HUES64 (cell line): ENCODE measurements around the gene LY9.

ENCODE experiments used
- H3K27ac ChIP-seq: 2 replicates; pipeline ENCODE4 v1.7.0; 2013; ENCODE audit warnings: low read depth, low read length, inconsistent platforms
- H3K27me3 ChIP-seq: 2 replicates; pipeline ENCODE4 v1.6.1; 2013; ENCODE audit warnings: mild to moderate bottlenecking, low read length; ENCODE audit not compliant: insufficient read depth
- H3K36me3 ChIP-seq: 2 replicates; pipeline ENCODE4 v1.6.1; 2013; ENCODE audit warnings: mild to moderate bottlenecking, low read length; ENCODE audit not compliant: insufficient read depth
- H3K4me1 ChIP-seq: 2 replicates; pipeline ENCODE4 v1.6.1; 2013; ENCODE audit warnings: mild to moderate bottlenecking, low read length, moderate library complexity; ENCODE audit not compliant: insufficient read depth
- H3K4me3 ChIP-seq: 2 replicates; pipeline ENCODE4 v1.5.1; 2013; ENCODE audit warnings: mild to moderate bottlenecking, low read length, moderate library complexity
- H3K9ac ChIP-seq: 2 replicates; pipeline ENCODE4 v1.6.1; 2013; ENCODE audit warnings: mild to moderate bottlenecking, low read depth, low read length
- H3K9me3 ChIP-seq: 2 replicates; pipeline ENCODE4 v1.6.1; 2013; ENCODE audit warnings: low read depth, low read length; ENCODE audit not compliant: insufficient read depth
- WGBS: fragments of 150-250, 120-280 bp; methylation state at CpG from one replicate; pipeline ENCODE4 v1.1.7; 2013; ENCODE audit warnings: missing lambda C conversion rate; 5-methylcytosine and 5-hydroxymethylcytosine counted together

Gene LY9

DNA sequence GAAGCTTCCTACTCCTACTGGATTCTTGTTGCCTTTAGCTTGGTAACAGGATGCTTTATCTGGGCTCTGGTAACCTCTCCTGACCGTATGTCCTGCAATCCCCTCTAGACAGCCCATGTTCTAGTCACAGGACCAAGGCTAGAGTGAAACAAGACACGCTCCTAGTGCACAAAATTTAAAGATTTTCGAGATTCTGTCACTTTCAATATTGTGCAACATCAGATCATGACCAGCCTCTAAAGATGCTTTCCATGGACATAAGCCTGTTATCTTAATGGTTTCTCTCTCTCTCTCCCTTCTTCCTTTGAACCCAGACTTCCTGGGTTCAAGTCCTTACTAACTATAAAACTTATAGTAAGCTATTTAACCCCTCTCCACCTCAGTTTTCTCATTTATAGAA lies 1.6 kb upstream of the LY9 start:
- 63% methylated on average over 3 of the region's 3 CpGs for WGBS
- no peaks in the 10 kb centered on the region for H3K27me3 ChIP-seq
- no peak overlapping the region for H3K27ac ChIP-seq
- H3K4me3 ChIP-seq = no peak overlapping the region
- H3K9me3 ChIP-seq = no peaks in the 10 kb centered on the region
- no peaks in the 10 kb centered on the region for H3K4me1 ChIP-seq
- H3K9ac ChIP-seq = no peak overlapping the region
- H3K36me3 ChIP-seq = no peaks in the 10 kb centered on the region

- no peaks in the 10 kb centered on the region for H3K9me3 ChIP-seq
- WGBS = 59% methylated on average over 3 of the region's 3 CpGs
- no peak overlapping the region for H3K9ac ChIP-seq
- no peak overlapping the region for H3K27ac ChIP-seq
- H3K36me3 ChIP-seq = no peaks in the 10 kb centered on the region
- no peak overlapping the region for H3K4me3 ChIP-seq
- no peaks in the 10 kb centered on the region for H3K4me1 ChIP-seq
- no peaks in the 10 kb centered on the region for H3K27me3 ChIP-seq
These were observed 1.3 kb downstream of the LY9 start for GRCh38 chr1:160797271-160797709.

DNA sequence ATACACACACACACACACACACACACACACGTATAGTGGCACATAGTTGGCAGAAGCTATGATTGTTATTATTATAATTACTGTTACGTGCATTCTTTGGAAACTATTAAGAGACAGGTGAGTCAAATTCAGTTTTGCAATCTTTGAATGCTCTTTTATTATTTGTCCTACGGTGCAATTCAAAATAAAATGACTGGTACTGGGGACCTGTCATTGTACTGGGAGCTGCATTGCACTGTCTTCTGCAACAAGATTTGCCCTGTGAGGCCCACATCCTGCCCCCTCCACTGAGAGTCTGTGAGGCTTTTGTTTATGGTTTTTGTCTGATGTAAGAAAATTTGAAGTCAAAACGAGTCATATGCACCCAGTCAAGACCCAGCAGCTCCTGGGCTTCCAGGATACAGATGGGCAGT lies 1.9 kb downstream of the LY9 start:
- Histone ChIP-seq H3K27ac (no peak overlapping the region), H3K9me3 (no peaks in the 10 kb centered on the region), H3K36me3 (no peaks in the 10 kb centered on the region), H3K4me3 (no peak overlapping the region), H3K4me1 (no peaks in the 10 kb centered on the region), H3K27me3 (no peaks in the 10 kb centered on the region), H3K9ac (no peak overlapping the region)
- WGBS = 56% methylated on average over 3 of the region's 4 CpGs

DNA sequence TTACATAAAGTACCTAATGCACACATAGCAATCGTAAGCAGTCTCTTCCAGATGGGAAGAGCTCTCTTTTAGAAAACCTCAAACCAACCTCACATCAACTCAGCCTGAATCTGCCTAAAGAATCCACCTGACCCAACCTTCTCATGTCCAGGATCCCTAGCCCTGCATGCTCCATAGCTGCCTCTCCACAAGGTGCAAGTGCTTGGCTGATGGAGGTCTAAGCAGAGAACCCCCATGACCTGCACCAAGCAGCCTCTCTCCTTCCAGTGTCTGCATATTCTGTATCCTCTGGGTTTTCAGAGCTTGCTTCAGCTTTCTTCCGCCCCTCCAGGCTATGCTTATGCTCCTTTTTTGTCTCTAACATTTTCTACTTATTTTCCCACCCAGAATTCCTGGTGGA lies 2.5 kb downstream of the LY9 start:
- no peak overlapping the region for H3K27ac ChIP-seq
- WGBS = 93% methylated on average over 2 of the region's 2 CpGs
- H3K9ac ChIP-seq = no peak overlapping the region
- H3K9me3 ChIP-seq = no peaks in the 10 kb centered on the region
- H3K36me3 ChIP-seq = no peaks in the 10 kb centered on the region
- H3K4me1 ChIP-seq = no peaks in the 10 kb centered on the region
- H3K4me3 ChIP-seq = no peak overlapping the region
- H3K27me3 ChIP-seq = no peaks in the 10 kb centered on the region

DNA sequence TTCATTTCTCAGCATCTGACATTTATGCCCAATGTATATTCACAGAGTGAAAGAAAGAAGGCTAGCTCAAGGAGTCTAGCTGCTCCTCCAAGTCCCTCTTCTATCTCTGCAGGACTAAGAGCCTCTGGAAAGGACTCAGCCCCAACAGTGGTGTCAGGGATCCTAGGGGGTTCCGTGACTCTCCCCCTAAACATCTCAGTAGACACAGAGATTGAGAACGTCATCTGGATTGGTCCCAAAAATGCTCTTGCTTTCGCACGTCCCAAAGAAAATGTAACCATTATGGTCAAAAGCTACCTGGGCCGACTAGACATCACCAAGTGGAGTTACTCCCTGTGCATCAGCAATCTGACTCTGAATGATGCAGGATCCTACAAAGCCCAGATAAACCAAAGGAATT lies 3.7 kb downstream of the LY9 start:
- H3K9me3 ChIP-seq = no peaks in the 10 kb centered on the region
- H3K27ac ChIP-seq = no peak overlapping the region
- no peaks in the 10 kb centered on the region for H3K36me3 ChIP-seq
- no peaks in the 10 kb centered on the region for H3K4me1 ChIP-seq
- H3K27me3 ChIP-seq = no peaks in the 10 kb centered on the region
- H3K4me3 ChIP-seq = no peak overlapping the region
- no peak overlapping the region for H3K9ac ChIP-seq
- 95% methylated on average over 5 of the region's 5 CpGs for WGBS

GRCh38 chr1:160800142-160800541 lies 4.2 kb downstream of the LY9 start:
- H3K9ac ChIP-seq = no peak overlapping the region
- H3K4me1 ChIP-seq = no peaks in the 10 kb centered on the region
- no peak overlapping the region for H3K27ac ChIP-seq
- WGBS = 100% methylated on average over 1 of the region's 1 CpG
- H3K27me3 ChIP-seq = no peaks in the 10 kb centered on the region
- no peak overlapping the region for H3K4me3 ChIP-seq
- H3K36me3 ChIP-seq = no peaks in the 10 kb centered on the region
- H3K9me3 ChIP-seq = no peaks in the 10 kb centered on the region

- Histone ChIP-seq H3K9me3 (no peaks in the 10 kb centered on the region), H3K27ac (no peak overlapping the region), H3K4me1 (no peaks in the 10 kb centered on the region), H3K27me3 (no peaks in the 10 kb centered on the region), H3K4me3 (no peak overlapping the region), H3K9ac (no peak overlapping the region), H3K36me3 (no peaks in the 10 kb centered on the region)
- WGBS = 95% methylated on average over 2 of the region's 4 CpGs
These were observed 4.9 kb downstream of the LY9 start for GRCh38 chr1:160800645-160801408.

DNA sequence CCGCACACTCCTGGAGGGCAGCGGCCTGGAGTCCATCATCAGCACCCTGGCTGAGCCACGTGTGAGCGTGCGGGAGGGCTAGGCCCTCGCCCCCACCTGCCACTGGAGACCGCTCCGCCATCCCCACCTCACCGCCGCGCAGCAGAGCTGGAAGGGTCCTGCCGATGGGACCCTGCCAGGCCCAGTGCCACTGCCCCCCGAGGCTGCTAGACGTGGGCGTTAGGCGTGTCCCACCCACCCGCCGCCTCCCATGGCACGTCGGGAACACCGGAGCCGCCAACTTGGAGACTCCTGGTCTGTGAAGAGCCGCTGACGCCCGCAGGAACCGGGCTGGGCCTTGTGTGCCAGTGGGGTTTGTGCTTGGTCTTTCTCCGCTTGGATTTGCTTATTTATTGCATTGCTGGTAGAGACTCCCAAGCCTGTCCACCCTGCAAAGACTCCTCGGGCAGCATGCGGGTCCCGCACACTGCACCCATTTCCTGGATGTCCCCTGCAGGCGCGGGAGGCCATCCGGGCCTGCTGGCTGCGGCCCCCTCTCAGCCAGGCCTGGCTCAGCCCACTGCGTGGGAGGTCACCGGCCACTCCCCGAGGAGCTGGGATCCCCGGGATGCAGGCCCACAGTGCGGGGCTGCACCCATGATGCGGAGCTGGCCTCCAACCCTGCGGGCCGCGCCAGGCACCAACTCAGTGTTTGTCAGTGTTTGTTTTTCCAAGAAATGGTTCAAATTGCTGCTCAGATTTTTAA lies 6.0 kb downstream of the LY9 start:
- Histone ChIP-seq H3K9me3 (0 out of 2 replicates have a peak, but pooled peaks cover 3% of the 10 kb centered on the region), H3K27ac (no peak overlapping the region), H3K4me1 (no peaks in the 10 kb centered on the region), H3K4me3 (no peak overlapping the region), H3K36me3 (no peaks in the 10 kb centered on the region), H3K9ac (no peak overlapping the region), H3K27me3 (no peaks in the 10 kb centered on the region)
- 96% methylated on average over 43 of the region's 43 CpGs for WGBS

DNA sequence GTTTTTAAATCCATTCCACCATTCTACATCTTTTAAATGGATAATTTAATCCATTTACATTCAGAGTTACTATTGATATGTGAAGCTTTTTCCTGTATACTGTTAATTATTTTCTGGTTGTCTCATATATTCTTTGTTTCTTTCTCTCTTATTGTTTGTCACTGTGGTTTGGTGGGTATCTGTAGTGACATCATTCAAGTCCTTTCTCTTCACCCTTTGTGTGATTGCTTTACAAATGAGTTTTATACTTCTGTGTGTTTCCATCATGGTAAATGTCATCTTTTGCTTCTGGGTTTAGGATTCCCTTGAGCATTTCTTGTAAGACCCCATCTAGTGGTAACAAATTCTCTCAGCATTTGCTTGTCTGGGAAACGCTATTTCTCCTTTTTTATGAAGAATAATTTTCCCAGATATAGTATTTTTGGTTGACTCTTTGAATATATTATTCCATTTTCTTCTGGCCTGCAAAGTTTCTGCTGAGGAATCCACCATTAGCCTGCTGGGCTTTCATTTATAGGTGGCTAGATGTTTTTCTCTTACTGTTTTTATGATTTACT lies 10.2 kb downstream of the LY9 start:
- Histone ChIP-seq H3K27me3 (no peaks in the 10 kb centered on the region), H3K4me3 (no peak overlapping the region), H3K4me1 (peaks cover 12% of the 10 kb centered on the region), H3K9me3 (0 out of 2 replicates have a peak, but pooled peaks cover 3% of the 10 kb centered on the region), H3K27ac (no peak overlapping the region), H3K9ac (no peak overlapping the region), H3K36me3 (no peaks in the 10 kb centered on the region)
- no CpG with 5 or more reads among the region's 1 CpG for WGBS

GRCh38 chr1:160806784-160807183 lies 10.8 kb downstream of the LY9 start:
- H3K9me3 ChIP-seq = 0 out of 2 replicates have a peak, but pooled peaks cover 3% of the 10 kb centered on the region
- no peak overlapping the region for H3K9ac ChIP-seq
- H3K4me1 ChIP-seq = peaks cover 12% of the 10 kb centered on the region
- H3K27ac ChIP-seq = no peak overlapping the region
- H3K27me3 ChIP-seq = no peaks in the 10 kb centered on the region
- no peaks in the 10 kb centered on the region for H3K36me3 ChIP-seq
- H3K4me3 ChIP-seq = no peak overlapping the region

- 92% methylated on average over 3 of the region's 3 CpGs for WGBS
These were observed 11.3 kb downstream of the LY9 start for GRCh38 chr1:160807247-160807646.

More at GRCh38 chr1:160807247-160807646, 11.3 kb downstream of the LY9 start:
- H3K4me1 ChIP-seq = peaks cover 12% of the 10 kb centered on the region
- H3K4me3 ChIP-seq = no peak overlapping the region
- no peak overlapping the region for H3K27ac ChIP-seq
- no peaks in the 10 kb centered on the region for H3K36me3 ChIP-seq
- H3K27me3 ChIP-seq = no peaks in the 10 kb centered on the region
- H3K9ac ChIP-seq = no peak overlapping the region
- 0 out of 2 replicates have a peak, but pooled peaks cover 3% of the 10 kb centered on the region for H3K9me3 ChIP-seq
